ENCODE data around the gene RANBP1.

GRCh38 chr22:20130731-20131596 lies 15.1 kb downstream of the RANBP1 start:
- no peak for TF ChIP-seq TCF12 (IDR thresholded peaks at IDR 0.05)
- TF ChIP-seq CTCF (IDR thresholded peaks at IDR 0.05) = no peak
- no peak; the same call in 1 of the 2 replicates for TF ChIP-seq MXI1 (IDR thresholded peaks at IDR 0.05; ENCODE audit: low read depth, low read length)
- no peak for TF ChIP-seq RXRA (IDR thresholded peaks at IDR 0.05; ENCODE audit: borderline replicate concordance, low read depth)
- no peak for TF ChIP-seq ZBTB33 (IDR thresholded peaks at IDR 0.05; ENCODE audit: borderline replicate concordance, low read depth)
- no peak for TF ChIP-seq EP300 (IDR thresholded peaks at IDR 0.05; ENCODE audit: borderline replicate concordance in 1 of 2, low read depth in 1 of 2, low read length in 1 of 2)
- TF ChIP-seq RCOR1 (IDR thresholded peaks at IDR 0.05; ENCODE audit: low read length) = no peak
- no peak for TF ChIP-seq NRF1 (IDR thresholded peaks at IDR 0.05; ENCODE audit: low read depth, low read length)
- no peak for TF ChIP-seq USF1 (IDR thresholded peaks at IDR 0.05; ENCODE audit: borderline replicate concordance, low read depth)
- TF ChIP-seq CHD2 (IDR thresholded peaks at IDR 0.05; ENCODE audit: low read length, partially characterized antibody) = peak; percentile 11
- no peak; the same call in 1 of the 2 replicates for TF ChIP-seq POLR2AphosphoS5 (IDR thresholded peaks at IDR 0.05; ENCODE audit: low read depth, low read length)
- TF ChIP-seq MAX (IDR thresholded peaks at IDR 0.05; ENCODE audit: low read depth) = peak; percentile 36; the same call in 1 of the 2 replicates
- no peak for TF ChIP-seq JUND (IDR thresholded peaks at IDR 0.05)

All from SK-N-SH (cell line).